GM18505 (cell line): ENCODE results near the gene ANTXR1.

Experiments used
- ATAC-seq: cut with Tn5 transposase; IDR thresholded peaks from one replicate; pipeline ENCODE4 v1.9.1; 2021; ENCODE audit not compliant: unreplicated experiment
- POLR2A ChIP-seq: IDR thresholded peaks from 4 replicates; pipeline ENCODE4 v1.6.1; 2011; ENCODE audit warnings: borderline replicate concordance; ENCODE audit not compliant: insufficient read depth, insufficient read length; ENCODE audit errors: extremely low read depth

Gene ANTXR1

GRCh38 chr2:69030800-69031428 is 17.9 kb downstream of the ANTXR1 start:
- no peak for TF ChIP-seq POLR2A
- no peak for ATAC-seq

- no peak for ATAC-seq
Measured at GRCh38 chr2:69031466-69031865, 18.5 kb downstream of the ANTXR1 start.

GRCh38 chr2:69032336-69032735 is 19.4 kb downstream of the ANTXR1 start:
- TF ChIP-seq POLR2A: no peak
- ATAC-seq: no peak

More at GRCh38 chr2:69031466-69031865, 18.5 kb downstream of the ANTXR1 start:
- TF ChIP-seq POLR2A: no peak

- no peak for TF ChIP-seq POLR2A
- no peak for ATAC-seq
Measured at GRCh38 chr2:69033461-69034095, 20.6 kb downstream of the ANTXR1 start.

GRCh38 chr2:69034122-69034521 is 21.1 kb downstream of the ANTXR1 start:
- no peak for ATAC-seq
- no peak for TF ChIP-seq POLR2A

- TF ChIP-seq POLR2A: no peak
- ATAC-seq: no peak
Measured at GRCh38 chr2:69034845-69035244, 21.9 kb downstream of the ANTXR1 start.

GRCh38 chr2:69036926-69037325 is 23.9 kb downstream of the ANTXR1 start:
- ATAC-seq: no peak
- no peak for TF ChIP-seq POLR2A

GRCh38 chr2:69041214-69041613 is 28.2 kb downstream of the ANTXR1 start:
- TF ChIP-seq POLR2A: no peak
- no peak for ATAC-seq

GRCh38 chr2:69043736-69044400 is 30.9 kb downstream of the ANTXR1 start:
- ATAC-seq: no peak
- no peak for TF ChIP-seq POLR2A

- no peak for ATAC-seq
- no peak for TF ChIP-seq POLR2A
Measured at GRCh38 chr2:69046221-69046662, 33.3 kb downstream of the ANTXR1 start.

GRCh38 chr2:69047625-69048145 is 34.7 kb downstream of the ANTXR1 start:
- ATAC-seq: no peak
- no peak for TF ChIP-seq POLR2A

GRCh38 chr2:69050802-69051201 is 37.8 kb downstream of the ANTXR1 start:
- no peak for TF ChIP-seq POLR2A
- no peak for ATAC-seq

GRCh38 chr2:69053416-69053965 is 40.5 kb downstream of the ANTXR1 start:
- no peak for TF ChIP-seq POLR2A
- no peak for ATAC-seq
